Measurements from ENCODE around the gene ALDOC.

The ALDOC gene

GRCh38 chr17:28576758-28577465 is at the start of gene ALDOC:
ALDOC (minus strand) TSS chr17:28576895; CDS start chr17:28575532, 1,363 bp downstream.
- DNase-seq (ENCODE audit: low spot score): peak; percentile 96
- no peak for TF ChIP-seq CTCF (IDR thresholded peaks at IDR 0.05; ENCODE audit: extremely low read depth, insufficient read depth, missing control alignments)
- in situ Hi-C loops (cut with MboI; ENCODE audit: low pct_unique_long_range_greater_than_20kb, low sequenced_read_pairs, unreplicated experiment): no loop called here

- no peak for TF ChIP-seq CTCF (IDR thresholded peaks at IDR 0.05; ENCODE audit: extremely low read depth, insufficient read depth, missing control alignments)
- in situ Hi-C loops (cut with MboI; ENCODE audit: low pct_unique_long_range_greater_than_20kb, low sequenced_read_pairs, unreplicated experiment): no loop called here
- DNase-seq (ENCODE audit: low spot score): no peak
Observed at GRCh38 chr17:28624148-28624547, 47.5 kb upstream of the ALDOC start.

- in situ Hi-C loops (cut with MboI; ENCODE audit: low pct_unique_long_range_greater_than_20kb, low sequenced_read_pairs, unreplicated experiment): no loop called here
- no peak for DNase-seq (ENCODE audit: low spot score)
- no peak for TF ChIP-seq CTCF (IDR thresholded peaks at IDR 0.05; ENCODE audit: extremely low read depth, insufficient read depth, missing control alignments)
Observed at GRCh38 chr17:28623696-28624095, 47.0 kb upstream of the ALDOC start.

- no peak for DNase-seq (ENCODE audit: low spot score)
- no peak for TF ChIP-seq CTCF (IDR thresholded peaks at IDR 0.05; ENCODE audit: extremely low read depth, insufficient read depth, missing control alignments)
- in situ Hi-C loops (cut with MboI; ENCODE audit: low pct_unique_long_range_greater_than_20kb, low sequenced_read_pairs, unreplicated experiment): no loop called here
Observed at GRCh38 chr17:28622186-28622585, 45.5 kb upstream of the ALDOC start.

- DNase-seq (ENCODE audit: low spot score): no peak
- in situ Hi-C loops (cut with MboI; ENCODE audit: low pct_unique_long_range_greater_than_20kb, low sequenced_read_pairs, unreplicated experiment): no loop called here
- no peak for TF ChIP-seq CTCF (IDR thresholded peaks at IDR 0.05; ENCODE audit: extremely low read depth, insufficient read depth, missing control alignments)
Observed at GRCh38 chr17:28620010-28620409, 43.3 kb upstream of the ALDOC start.

- no peak for TF ChIP-seq CTCF (IDR thresholded peaks at IDR 0.05; ENCODE audit: extremely low read depth, insufficient read depth, missing control alignments)
- in situ Hi-C loops (cut with MboI; ENCODE audit: low pct_unique_long_range_greater_than_20kb, low sequenced_read_pairs, unreplicated experiment): no loop called here
- DNase-seq (ENCODE audit: low spot score): no peak
Observed at GRCh38 chr17:28618464-28618863, 41.8 kb upstream of the ALDOC start.

Data from GM13977 (cell line).